HS-27A (cell line): ENCODE data around the gene N4BP2L2.

Experiments used
- DNase-seq: peaks from one replicate; pipeline ENCODE4 v3.0.0-alpha.2; 2012; ENCODE audit warnings: low read depth, missing footprints

N4BP2L2 gene

DNA sequence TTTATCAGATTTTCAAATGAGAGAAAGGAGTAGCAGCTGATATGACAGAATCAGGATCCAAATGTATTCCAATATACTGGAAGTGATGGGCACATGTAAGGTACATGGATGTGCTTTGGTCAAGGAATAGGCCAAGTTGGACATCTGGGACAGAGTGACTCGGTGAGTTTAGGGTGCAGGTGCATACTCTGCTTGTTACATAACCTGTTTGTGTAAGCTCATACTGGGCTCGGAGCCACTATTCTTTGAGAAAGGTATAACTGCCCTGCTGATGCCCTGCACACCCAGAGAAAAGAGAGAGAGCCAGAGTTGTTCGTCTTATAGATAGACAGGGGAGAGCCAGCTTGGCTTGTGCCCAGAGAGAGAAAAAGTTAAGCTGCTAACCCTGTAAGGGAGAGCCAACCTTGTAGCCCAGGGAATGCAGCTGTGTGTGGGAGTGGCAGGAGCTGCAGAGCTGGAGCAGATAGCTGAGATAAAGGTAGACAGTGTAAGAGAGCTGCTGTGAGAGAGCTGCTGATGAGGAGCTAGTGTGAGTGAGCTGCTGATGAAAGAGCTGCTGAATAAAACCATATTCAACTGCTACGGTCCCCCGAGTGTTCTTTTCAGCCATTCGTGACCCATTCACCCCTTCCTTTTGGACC is 70.0 kb downstream of the N4BP2L2 start:
- DNase-seq: no peak

DNA sequence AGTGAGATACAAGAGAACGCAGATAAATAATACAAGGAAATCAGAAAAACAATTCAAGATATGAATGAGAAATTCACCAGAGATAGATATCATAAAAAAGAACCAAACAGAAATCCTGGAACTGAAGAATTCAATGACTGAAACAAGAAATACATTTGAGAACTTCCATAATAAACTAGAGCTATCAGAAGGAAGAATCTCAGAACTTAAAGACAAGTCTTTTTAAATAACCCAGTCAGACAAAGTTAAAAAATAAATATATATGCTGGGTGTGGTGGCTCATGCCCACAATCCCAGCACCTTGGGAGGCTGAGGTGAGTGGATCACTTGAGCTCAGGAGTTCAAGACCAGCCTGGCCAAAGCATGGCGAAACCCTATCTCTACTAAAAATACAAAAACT is 82.0 kb downstream of the N4BP2L2 start:
- DNase-seq: no peak

DNA sequence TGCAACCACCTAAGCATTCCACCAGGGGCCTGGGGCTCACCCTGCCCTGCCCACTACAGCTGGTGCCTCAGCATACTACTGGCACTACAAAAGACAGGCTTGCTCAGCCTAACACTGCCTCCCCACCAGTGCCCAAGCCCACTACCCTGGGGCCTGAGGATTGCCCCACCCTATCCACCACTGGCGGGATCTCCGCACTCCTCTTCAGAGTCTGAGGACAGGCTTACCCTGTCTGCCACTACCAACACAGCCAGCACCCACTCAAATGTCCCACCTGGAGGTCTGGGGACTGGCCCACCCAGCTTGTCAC is 83.0 kb downstream of the N4BP2L2 start:
- no peak for DNase-seq

DNA sequence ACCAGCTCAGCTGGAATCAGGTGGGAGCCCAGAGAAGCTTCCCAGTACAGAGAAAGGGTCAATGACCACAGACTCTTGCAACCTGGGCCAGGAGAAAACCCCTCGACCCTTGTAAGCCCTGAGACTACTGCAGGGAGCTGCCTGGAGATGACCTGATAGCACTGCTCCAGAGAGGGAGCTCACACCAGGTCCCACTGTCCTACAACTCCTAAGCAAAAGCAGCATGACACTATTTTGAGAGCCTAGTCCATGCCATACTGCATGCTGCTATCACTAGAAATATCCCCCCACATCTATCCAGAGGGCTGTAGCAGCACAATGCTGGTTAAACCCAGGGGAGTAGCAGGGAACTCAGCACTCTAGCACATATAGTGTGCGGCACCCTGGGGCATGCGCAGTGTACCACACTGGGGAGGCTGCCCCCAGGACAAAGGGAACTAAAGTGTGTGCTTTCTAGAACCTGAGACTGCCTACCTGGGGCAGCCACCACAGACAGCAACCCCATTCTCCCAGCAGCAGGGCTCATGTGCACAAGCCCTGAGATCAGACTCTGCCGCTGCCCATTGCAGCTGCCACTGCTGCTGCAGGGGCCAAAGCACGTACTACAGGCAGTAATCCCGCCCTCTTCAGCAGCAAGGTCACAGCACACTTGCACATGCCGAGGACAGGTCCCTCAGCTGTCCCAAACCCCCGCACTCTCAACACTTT is 83.6 kb downstream of the N4BP2L2 start:
- DNase-seq: no peak

DNA sequence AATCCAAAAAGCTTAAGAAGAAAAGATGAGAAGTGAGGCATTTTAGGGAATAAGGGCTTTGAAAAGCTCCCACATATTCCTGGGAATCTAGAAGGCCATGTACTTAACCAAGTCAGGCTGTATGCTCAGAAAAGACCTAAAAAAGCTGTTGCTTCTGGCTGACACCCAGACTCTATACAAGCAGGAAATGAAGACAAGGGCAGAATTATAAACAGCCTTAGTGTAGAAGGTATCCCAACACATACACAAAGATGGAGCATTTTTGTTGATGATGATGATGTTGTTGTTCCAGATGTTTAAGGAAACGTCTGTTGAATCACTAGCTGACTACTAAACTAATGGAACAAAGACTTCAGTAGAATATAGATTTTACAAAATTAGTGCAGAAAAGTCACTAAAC is 84.6 kb downstream of the N4BP2L2 start:
- no peak for DNase-seq

DNA sequence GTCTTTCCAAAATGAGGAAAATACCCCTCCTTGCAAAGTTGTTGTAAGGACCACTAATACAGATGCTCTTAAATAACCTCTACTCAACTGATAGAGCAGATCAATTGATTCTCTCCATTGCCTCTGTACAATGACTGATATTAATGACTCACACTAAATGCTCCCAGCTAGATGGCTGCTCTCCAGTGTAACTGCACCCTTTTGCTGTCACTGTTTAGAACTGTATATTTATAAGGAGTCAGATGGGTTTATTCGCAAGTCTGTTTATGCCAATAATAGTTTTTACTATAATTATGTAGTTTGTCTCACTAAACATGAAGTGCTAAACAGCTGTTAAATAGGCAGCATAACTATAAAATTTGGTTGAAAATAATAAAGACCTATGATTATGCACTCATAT is 89.6 kb downstream of the N4BP2L2 start:
- no peak for DNase-seq

DNA sequence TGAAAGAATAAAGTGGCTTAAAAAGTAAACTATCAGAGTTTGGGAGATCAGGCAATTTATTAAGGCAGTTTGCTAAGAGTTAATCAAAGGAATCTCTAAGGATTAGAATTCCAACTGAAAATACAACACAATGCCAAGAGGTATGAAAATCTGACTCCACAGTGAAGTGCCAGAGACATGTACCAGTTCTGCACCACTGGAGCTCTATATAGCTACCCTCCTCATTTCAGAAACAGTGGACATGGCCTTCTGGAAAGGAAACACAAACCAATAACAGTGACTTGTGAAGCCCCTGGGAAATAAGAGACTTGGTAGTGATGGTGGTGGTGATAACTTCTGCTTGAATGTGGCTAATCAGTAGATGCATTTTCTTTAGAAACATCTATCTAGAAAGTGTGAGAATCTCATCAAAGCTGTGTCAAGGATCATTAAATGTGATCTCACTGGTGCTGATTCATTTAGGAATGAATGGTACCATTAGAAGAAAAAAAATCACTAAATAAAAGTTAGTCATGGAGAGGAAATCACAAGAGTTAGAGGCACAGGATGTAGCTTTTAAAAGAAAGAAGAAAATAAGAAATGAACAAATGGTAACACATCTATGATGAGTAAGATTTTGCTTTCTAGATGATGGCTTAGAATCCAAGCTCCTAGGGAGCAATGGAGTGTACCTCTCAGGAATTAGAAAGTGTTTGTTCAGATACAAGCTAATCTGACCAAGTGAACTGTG is 90.5 kb downstream of the N4BP2L2 start:
- DNase-seq: no peak

DNA sequence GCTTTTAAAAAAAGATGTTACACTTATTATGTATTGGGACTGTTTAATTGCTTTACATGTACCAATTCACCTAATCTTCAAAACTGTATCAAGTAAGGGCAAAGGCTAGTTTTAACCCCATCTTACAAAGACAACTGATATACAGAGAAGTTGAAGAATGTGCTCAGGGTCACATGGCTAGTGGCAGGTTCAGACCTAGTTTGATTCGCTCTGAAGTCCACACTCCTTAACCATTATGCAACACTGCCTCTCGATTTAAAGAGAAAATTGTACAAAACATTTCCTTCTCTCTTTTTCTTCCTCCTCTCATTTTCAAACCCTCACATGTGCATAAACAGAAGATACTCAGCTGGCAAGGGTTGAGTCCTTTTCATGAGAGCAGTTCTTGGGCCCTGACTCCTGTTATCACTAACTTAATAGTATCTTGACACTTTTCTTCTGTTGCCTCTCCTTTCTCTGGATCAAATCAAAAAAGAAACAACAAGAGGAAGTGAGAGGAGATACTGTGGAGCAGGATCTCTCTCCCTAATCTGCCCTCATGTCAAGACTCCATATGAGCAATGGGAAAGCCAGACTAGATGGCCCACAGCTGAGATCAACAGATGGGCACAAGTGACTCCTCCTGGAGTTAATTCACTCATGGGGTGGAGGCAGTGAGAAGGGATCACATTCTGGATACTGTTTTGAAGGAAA is 91.7 kb downstream of the N4BP2L2 start:
- DNase-seq: no peak

DNA sequence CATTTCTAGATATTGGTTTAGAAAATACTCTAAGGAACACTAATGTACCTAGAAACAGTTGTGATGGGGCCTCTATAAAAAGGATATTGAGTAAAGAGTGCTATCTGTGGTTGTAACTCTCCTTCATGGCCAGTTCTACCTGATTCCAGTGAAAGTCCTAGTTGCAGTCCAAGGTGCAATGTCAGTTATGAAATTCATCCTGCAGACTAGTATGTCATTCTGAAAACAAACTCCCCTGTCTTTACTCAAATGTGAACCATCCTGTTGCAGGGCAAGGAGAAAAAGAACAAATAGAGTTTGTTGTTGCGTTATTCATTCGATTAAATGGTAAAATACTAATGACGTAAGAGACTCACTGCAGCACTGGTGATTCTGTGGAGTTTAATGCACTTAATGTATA is 92.4 kb downstream of the N4BP2L2 start:
- DNase-seq: no peak

DNA sequence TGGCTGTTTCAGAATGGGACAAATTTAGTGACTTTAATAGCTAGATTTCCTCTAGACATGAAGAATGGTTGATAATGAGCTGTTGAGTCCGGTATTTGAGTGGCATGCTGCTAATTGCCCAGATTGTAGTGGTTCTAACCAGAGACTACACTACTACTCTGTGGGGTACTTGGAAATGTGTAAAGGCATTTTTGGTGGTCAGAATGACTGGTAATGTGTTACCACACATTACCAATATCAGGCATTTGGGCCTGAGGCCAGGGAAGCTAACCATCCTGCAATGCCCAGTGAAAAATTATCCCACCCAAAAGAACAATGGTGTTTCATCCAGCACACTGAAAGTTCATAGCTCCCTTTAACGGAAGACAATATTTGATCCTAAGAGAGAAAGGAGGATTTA is 93.1 kb downstream of the N4BP2L2 start:
- DNase-seq: no peak

DNA sequence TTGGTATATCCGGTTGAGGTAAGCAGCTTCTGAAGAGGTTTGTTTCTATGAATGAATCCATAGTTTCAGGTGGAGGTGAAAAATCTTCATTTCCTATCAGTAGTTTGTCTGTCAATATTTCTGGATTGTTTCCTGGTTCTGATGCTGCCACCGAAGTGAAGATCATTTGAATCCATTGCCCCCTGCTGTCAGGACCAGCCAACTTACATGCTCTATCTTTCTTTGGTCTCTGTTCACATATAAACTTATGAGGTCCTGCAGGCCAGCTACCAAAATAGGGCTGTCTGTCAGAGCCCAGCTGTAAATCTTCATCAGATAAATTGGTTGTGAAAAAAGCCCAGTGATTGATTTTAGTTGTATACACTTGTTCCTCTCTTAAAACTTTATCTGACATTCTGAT is 95.5 kb downstream of the N4BP2L2 start:
- no peak for DNase-seq

DNA sequence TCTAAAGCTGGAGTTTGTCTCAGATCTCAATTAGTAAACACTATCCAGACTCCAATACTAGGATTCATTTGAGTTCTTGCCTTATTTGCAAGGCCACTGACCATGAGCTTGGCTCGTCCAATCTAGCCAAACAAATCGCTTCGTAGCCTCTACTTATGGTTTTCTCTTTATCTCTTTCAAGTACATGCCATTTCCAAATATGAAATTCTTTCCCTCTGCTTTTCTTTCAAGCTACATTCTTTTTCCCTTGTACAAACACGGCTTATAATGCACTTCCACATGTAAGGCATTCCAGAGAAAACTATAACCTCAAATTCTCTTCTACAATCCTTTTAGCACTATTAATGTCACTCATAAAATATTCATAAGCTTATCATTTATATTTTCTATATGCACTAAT is 99.7 kb downstream of the N4BP2L2 start:
- DNase-seq: no peak

DNA sequence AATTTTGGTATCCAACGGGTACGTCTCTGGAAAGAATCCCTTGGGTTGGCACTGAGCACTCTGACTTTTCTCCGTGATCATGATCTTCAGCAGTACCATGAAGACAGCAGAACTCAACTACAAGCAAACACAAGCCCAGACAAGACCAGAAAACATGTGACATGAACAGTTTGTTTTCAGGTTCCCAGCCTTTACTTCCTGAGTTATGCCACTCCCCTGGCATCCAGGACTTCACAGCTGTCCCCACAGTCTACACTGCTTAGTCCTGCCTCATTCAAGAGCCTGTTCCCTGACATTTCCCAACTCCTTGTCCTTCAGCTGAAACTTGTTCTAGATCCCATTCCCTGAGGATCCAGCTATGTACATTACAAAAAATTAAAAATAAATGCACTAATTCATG is 105.7 kb downstream of the N4BP2L2 start:
- DNase-seq: no peak

DNA sequence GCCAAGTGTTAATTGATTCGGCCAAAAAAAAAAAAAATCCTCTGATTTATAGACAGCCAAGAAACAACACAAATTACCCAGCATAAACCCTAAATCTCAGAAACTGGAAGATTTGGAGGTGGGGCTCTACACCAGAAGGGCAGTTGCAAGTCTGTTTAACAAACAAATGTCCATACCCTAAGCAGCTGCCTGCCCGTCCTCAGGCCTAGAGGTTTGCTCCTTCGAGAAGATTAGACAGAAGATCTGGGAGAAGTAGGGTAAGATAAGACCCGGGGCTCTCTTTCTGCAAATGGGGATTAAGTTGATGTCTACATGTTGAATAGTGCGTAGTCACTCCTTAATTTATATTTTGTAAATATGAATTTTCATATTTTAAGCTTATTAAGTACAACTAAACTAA is 107.2 kb downstream of the N4BP2L2 start:
- no peak for DNase-seq

DNA sequence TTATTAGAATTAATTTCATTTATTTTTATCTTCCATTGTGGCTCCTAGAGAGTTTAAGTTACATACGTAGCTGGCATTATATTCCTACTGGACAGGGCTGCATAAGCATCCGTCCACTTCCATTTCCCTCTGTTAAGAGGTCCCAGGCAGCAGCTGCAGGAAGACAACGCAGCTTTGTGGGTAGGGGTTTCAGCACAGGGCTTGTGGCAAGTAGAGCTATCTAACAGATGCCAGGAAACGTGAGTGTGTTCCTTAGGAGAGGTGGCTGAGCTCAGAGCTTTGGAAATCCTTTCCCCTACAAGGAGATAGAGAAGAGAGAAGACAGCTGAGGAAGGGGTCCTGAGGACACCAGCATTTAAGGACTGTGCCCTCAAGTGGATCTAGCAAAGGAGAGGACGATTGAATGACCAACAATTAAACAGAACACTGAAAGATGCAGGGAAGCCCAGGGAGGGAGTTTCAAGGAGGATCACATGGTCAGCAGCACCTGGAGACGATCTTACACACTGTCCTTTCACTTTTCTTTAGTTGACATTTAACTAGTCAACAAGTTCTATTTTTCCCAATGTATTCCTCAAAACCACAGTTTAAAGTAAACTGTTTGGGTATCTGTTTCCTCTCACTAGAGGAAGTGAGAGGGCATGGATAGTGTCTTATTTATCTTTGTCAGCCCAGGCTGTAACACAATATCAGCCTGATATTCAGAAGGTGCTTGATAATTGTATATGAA is 108.4 kb downstream of the N4BP2L2 start:
- no peak for DNase-seq

DNA sequence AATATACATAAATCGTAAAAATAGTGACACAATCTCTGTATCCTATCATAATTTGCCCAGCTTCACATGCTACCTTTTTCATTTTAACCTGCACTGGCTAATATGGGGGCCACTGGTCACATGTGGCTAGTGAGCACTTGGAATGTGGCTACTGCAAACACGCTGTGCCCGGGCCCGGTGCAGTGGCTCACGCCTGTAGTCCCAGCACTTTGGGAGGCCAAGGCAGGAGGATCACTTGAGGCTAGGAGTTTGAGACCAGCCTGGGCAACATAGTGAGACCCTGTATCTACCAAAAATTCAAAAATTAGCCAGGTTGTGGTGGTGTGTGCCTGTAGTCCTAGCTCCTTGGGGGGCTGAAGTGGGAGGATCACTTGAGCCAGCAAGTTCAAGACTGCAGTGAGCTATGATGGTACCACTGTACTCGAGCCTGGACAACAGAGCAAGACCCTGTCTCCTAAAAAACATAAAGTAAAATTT is 109.1 kb downstream of the N4BP2L2 start:
- DNase-seq: no peak

DNA sequence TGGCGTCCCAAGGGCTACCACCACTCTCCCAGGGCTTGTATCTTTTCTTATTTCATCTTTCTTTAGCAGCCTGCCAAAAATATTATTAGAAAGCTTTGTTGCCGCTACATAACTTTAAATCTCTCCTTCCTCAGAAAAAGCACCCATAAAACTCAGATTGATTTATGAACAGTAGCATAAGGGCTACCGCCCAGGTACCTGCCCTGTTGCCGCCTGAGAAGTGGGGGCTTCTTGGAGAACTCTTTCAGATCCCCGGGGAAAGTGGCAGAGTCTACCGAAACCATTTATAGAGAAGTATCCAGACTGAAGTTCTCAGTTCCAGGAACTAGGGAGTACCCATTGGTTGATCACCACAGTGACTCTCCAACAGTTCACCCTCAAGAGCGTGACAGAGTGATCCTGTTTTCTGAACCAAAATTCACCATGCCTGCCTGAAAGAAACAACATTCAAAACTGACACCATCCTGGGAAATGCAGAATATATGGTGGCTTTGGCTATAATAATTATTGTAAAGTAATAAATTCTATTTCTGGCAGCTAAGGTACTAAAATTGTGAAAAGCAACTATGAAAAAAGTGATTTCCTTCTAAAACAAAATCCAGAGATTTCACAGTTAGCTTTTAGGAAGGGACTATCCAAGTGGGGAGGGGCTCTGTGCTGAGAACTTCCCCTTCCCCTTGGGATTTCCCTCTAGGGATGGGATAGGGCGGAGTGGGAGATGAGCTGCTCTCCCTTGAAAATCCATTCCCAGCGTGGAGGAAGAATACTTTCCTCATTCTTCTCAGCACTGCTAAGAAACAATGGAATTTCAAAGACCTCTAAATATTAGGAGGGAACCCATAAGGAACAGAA is 109.8 kb downstream of the N4BP2L2 start:
- DNase-seq: no peak

DNA sequence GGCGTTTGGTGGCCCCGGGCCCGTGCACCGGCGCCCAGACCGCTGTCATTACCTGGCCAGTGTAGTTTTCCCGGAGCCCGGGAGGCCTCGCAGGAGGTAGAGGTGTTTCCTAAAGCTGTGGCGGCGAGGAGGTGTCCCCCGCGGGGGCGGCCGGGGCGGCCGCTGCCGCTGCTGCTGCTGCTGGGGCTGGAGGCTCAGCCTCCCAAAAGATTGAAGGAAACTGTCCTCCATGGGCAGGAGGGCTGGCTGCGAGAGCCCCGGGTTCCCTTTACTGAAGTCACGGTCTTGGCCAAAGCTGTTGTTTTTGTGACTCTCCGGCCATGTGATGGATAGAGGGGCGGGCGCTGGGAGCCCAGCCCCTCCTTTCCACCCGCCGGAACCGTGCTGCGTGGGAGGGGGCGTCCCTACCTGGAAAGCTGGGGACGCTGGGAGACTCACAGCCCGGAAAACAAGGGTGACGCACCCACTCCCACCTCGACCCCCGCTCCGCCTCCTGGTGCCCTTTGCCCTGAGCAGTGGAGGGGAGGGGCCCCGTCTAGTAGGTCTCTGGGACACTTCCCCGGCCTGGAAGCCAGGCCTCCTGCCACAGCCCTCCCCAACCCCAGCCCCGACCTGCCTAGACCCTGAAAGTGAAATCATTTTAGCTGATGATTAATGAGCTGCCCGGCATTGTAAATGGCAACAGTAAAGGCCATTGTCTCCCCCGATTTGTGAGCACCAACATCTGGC is 110.6 kb downstream of the N4BP2L2 start, which contains the start of gene N4BP2L1:
N4BP2L1 (minus strand) TSS at position 279 of the 729 bp plus-strand sequence; CDS start at position 231, 48 bp downstream.
- DNase-seq: no peak

DNA sequence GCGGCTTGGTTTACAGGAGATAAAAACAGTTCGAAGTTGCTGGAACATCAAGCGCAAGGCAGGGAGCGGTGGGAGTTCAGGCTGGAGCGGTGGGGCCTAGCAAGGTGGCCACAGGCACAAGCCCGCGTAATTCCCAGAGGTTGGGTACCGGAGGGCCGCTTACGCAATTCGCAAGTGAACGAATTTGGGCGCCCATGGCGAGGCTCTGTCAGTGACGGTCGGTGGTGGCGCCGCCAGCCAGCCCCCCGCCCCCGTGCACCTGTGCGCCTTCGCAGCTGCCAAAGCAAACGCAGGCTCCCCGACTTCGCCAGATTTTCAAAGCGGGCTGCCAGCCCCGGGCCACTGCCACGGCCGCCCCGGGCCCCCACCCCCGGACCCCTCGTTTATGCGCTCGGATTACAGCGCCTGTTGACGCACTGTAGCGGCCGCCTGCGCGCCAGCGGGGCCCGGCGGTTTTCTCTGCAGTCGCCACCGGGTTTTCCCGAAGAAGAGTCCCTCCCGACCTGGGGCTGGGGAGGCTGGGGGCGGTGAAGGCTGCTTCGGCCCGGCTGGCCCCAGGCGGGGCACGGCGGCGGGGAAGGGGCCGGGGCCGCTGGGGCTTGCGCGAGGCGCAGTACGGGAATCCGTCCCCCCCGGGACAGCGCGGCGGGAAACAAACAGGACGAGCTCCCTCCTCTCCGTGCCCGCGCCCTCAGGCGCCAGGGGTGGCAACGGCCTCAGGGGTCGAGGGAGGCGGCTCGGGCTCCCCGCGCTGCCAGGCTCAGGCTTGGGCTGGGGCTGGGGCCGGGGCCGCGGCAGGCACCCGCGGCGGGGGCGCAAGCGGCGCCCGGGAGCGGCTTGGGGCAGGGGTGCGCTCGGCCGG is 111.4 kb downstream of the N4BP2L2 start:
- DNase-seq: no peak
